NCI-H345 (cell line): ENCODE measurements around the gene DEFB125.
"Not testable (repeated sequence)": the region's sequence is repeated elsewhere in the genome, so short reads cannot be mapped to it uniquely, and the experiment has no call there.

Experiments used
- DNase-seq: peaks from one replicate; lab custom pipeline; 2025; lab: John Stamatoyannopoulos, UW

Gene DEFB125, protein sequence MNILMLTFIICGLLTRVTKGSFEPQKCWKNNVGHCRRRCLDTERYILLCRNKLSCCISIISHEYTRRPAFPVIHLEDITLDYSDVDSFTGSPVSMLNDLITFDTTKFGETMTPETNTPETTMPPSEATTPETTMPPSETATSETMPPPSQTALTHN

GRCh38 chr20:87401-87800, at the start of gene DEFB125:
Gene DEFB125 (plus strand): TSS chr20:87672. CDS start chr20:87710, 38 bp downstream.
- no peak for DNase-seq

DNA sequence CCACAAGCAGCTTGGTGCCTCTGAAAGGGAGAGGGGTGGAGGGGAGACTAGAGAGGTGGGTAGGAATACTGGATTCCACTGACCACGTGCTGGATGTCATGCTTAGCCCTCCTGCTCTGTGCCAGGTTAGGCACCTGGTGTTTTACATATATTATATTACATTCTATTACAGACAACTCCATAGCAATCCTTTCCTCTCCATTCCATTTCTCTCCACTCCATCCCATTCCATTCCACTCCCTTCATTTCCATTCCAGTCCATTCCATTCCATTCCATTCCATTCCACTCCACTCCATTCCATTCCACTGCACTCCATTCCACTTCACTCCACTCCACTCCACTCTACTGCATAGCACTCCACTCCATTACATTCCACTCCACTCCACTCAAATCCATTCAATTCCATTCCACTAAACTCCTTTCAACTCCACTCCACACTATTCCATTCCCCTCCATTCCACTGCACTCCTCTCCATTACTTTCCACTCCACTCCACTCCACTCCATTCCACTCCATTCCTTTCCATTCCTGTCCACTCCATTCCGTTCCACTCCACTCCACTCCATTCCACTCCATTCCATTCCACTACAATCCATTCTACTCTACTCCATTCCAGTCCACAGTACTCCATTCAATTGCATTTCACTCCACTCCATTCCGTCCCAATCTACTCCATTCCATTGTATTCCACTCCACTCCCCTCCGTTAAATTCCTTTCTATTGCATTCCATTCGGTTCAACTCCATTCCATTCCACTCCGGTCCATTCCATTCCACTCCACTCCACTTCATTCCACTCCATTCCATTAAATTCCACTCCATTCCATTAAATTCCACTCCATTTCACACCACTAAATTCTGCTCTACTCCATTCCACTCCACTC, 27.2 kb upstream of the DEFB125 start:
- DNase-seq, result no peak

- DNase-seq, result no peak
Observed at GRCh38 chr20:61230-61629, 26.2 kb upstream of the DEFB125 start.

GRCh38 chr20:61757-62156, 25.7 kb upstream of the DEFB125 start:
- DNase-seq, result no peak

GRCh38 chr20:62487-62886, 25.0 kb upstream of the DEFB125 start:
- no peak for DNase-seq

DNA sequence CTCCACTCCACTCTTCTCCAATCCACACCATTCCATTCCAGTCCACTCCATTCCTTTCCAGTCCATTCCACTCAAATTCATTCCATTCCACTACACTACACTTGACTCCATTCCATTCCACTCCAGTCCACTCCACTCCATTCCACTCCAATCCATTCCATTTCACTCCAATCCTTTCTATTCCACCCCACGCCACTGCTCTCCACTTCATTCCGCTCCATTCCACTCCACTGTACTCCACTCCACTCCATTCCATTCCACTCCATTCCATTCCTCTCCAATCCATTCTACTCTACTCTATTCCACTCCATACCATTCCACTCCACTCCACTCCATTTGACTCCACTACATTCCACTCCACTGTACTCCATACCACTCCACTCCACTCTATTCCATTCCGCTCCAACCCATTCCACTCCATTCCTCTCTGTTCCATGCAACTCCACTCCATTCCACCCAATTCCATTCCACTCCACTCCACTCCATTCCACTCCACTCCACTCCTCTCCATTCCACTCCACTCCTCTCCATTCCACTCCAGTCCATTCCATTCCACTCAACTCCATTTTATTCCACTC, 23.4 kb upstream of the DEFB125 start:
- DNase-seq, result no peak

DNA sequence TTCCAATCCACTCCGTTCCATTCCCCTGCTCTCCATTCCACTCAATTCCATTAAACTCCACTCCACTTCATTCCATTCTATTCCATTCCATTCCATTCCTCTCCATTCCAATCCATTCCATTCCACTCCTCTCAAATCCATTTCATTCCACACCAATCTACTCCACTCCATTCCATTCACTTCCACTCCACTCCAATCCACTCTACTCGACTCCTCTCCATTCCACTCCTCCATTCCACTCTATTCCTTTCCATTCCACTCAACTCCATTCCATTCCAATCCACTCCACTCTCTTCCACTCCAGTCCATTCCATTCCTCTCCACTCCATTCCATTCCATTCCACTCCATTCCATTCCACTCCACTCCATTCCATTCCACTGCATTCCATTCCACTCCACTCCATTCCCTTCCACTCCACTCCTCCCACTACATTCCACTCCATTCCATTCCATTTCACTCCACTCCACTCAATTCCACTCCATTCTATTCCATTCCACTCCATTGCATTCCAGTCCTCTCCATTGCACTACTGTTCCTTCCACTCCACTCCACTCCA, 22.6 kb upstream of the DEFB125 start:
- no peak for DNase-seq

DNA sequence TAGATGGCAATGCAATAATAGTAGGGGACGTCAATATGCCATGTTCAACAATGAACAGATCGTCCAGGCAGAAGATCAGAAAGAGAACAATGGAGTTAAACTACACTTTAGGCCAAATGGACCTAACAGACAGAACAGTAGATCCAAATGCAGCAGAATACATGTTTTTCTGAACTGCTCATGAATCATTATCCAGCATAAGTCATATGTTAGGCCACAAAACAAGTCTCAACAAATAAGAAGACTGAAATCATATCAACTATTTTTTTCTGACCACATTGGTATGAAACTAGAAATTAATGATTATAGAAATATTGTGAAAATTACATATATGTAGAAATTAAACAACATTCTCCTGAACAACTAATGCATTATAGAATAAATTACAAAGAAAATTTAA, 10.2 kb upstream of the DEFB125 start:
- DNase-seq, result no peak

DNA sequence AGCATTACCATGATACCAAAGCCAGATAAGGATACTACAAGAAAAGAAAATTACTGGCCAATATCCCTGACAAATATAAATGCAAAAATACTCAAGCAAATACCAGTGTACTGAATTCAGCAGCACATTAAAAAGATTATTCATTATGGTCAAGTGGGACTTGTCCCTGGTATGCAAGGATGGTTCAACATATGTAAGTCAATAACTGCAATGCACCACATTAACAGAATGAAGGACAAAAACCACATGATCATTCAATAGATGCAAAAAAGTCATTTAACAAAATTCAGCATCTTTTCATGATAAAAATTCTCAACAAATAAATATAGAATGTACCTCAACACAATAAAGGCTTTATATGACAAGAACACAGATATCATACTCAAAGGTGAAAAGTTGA, 9.1 kb upstream of the DEFB125 start:
- no peak for DNase-seq

- DNase-seq, result no peak
Observed at GRCh38 chr20:79565-79964, 7.9 kb upstream of the DEFB125 start.

DNA sequence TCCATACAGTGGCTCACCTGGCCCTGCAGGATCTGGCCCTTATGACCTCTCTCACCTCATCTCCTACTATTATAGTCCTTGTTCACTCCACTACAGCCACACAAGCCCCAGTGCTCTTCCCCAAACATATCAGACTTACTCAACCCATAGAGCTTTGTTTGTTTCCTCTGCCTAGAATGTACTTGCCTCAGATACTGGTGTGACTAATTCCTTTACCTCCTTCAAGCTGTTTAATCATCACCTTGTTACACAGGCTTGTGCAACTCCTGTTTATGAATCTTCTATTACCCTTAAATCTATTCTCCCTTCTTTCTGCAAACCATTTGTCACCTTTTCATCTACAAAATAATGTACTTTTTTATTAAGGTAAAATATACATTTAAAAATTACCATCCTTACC, 3.2 kb downstream of the DEFB125 start:
- no peak for DNase-seq

- DNase-seq, result no peak
Observed at GRCh38 chr20:93641-94040, 6.2 kb downstream of the DEFB125 start.

GRCh38 chr20:95215-95614, 7.7 kb downstream of the DEFB125 start:
- DNase-seq, result no peak

- DNase-seq, result not testable (repeated sequence)
Observed at GRCh38 chr20:97691-98090, 10.2 kb downstream of the DEFB125 start.

- DNase-seq, result no peak
Observed at GRCh38 chr20:101975-102374, 14.5 kb downstream of the DEFB125 start.

GRCh38 chr20:103456-103855, 16.0 kb downstream of the DEFB125 start:
- no peak for DNase-seq

- no peak for DNase-seq
Observed at GRCh38 chr20:112396-112795, 24.9 kb downstream of the DEFB125 start.

DNA sequence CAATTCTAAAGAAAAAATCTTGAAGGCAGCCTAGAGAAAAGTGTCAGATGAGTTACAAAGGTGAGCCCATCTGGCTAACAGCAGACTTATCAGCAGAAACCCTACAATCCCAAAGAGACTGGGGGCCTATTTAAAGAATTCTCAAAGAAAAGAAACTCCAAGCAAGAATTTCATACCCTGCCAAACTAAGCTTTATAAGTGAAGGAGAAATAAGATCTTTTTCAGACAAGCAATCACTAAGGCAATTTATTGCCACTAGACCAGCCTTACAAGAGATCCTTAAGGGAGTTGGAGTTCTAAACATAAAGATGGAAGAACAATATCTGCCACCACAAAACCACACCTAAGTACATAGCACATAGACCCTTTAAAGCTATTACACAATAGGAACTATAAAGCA, 30.0 kb downstream of the DEFB125 start:
- DNase-seq, result no peak

GRCh38 chr20:129786-130323, 42.4 kb downstream of the DEFB125 start:
- not testable (repeated sequence) for DNase-seq

GRCh38 chr20:137668-138490, 50.4 kb downstream of the DEFB125 start:
- no peak for DNase-seq

DNA sequence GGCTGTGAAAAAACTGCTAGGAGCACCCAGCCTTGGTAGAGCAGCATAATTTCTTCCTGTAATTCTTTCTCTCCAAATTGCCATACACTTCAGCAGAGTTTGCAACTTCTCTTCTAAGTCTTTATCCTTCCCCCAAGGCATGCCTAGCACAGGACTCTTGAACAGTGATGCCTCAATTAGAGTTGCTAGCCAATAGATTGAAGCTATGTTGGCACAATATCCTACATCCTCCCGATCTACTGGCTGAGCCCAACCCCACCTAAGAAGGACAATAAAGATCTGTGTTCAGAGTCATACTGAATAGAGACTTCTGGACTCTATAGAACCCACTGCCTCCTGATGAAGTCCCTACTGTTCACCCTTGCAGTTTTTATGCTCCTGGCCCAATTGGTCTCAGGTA, 54.8 kb downstream of the DEFB125 start, which contains the start of gene DEFB126:
DEFB126 (plus strand) TSS at position 301 of the 400 bp plus-strand sequence; CDS start at position 340, 39 bp downstream.
- DNase-seq, result no peak

DNA sequence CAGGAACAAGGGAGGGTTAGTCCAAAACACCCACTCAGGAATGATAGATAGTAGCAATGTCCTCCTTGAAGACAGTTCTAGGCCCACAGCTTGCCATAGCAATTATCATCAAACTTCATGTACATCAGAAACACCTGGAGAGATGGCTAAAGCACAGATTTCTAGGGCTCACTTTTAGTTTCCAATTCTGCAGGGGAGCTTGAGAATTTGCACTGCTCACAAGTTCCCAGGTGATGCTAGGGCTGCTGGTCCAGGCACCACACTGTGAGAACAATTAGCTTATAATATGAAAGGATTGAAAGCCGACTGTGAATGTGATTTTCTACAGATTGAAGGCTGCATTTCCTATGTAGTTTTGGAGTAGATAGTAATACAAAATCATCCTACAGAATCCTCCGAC, 58.4 kb downstream of the DEFB125 start:
- no peak for DNase-seq
